HG03135 (cell line): ENCODE data around the gene KIZ.

ENCODE experiments used
- ATAC-seq: cut with Tn5 transposase; IDR thresholded peaks from one replicate; pipeline ENCODE4 v1.9.1; 2021; ENCODE audit warnings: mild to moderate bottlenecking, moderate library complexity; ENCODE audit not compliant: unreplicated experiment

The KIZ gene

GRCh38 chr20:21257192-21257591 is 131.3 kb downstream of the KIZ start:
- no peak for ATAC-seq

GRCh38 chr20:21258411-21258810 is 132.5 kb downstream of the KIZ start:
- no peak for ATAC-seq

- no peak for ATAC-seq
Observed at GRCh38 chr20:21259346-21259745, 133.5 kb downstream of the KIZ start.

GRCh38 chr20:21262812-21263211 is 136.9 kb downstream of the KIZ start:
- no peak for ATAC-seq

GRCh38 chr20:21265261-21266190 is 139.6 kb downstream of the KIZ start:
- no peak for ATAC-seq

GRCh38 chr20:21266191-21266536 is 140.3 kb downstream of the KIZ start:
- no peak for ATAC-seq

GRCh38 chr20:21269772-21270171 is 143.9 kb downstream of the KIZ start:
- ATAC-seq, result no peak

- ATAC-seq, result no peak
Observed at GRCh38 chr20:21270806-21271205, 144.9 kb downstream of the KIZ start.

- ATAC-seq, result no peak
Observed at GRCh38 chr20:21272279-21272678, 146.4 kb downstream of the KIZ start.

- no peak for ATAC-seq
Observed at GRCh38 chr20:21272679-21273078, 146.8 kb downstream of the KIZ start.

- no peak for ATAC-seq
Observed at GRCh38 chr20:21273755-21274386, 148.0 kb downstream of the KIZ start.

- no peak for ATAC-seq
Observed at GRCh38 chr20:21278829-21279228, 152.9 kb downstream of the KIZ start.

GRCh38 chr20:21279706-21280521 is 154.0 kb downstream of the KIZ start:
- ATAC-seq, result no peak

- no peak for ATAC-seq
Observed at GRCh38 chr20:21280522-21281016, 154.7 kb downstream of the KIZ start.

- no peak for ATAC-seq
Observed at GRCh38 chr20:21286775-21287174, 160.9 kb downstream of the KIZ start.

- no peak for ATAC-seq
Observed at GRCh38 chr20:21288587-21289370, 162.9 kb downstream of the KIZ start.

- ATAC-seq, result no peak
Observed at GRCh38 chr20:21289651-21290050, 163.8 kb downstream of the KIZ start.

- no peak for ATAC-seq
Observed at GRCh38 chr20:21291026-21291425, 165.1 kb downstream of the KIZ start.

- no peak for ATAC-seq
Observed at GRCh38 chr20:21294755-21295154, 168.9 kb downstream of the KIZ start.
